Skeletal muscle tissue (tissue), 4 donors: ENCODE measurements around the gene IL20. TPM values are rescaled to one million over a fixed set of nuclear protein-coding genes. Genes with fewer than 3 reads are reported as not detected.

Experiments used
- H3K27ac ChIP-seq: one replicate; pipeline ENCODE4 v1.7.0; 2013; ENCODE audit warnings: mild to moderate bottlenecking, low read depth, low read length, inconsistent platforms
- H3K27me3 ChIP-seq, 3 donors: one replicate each; pipeline ENCODE4 v1.7.0; 2013; ENCODE audit warnings: low read length in 3 of 3; ENCODE audit not compliant: control insufficient read depth in 3 of 3, insufficient read depth in 3 of 3
- H3K36me3 ChIP-seq, 3 donors: one replicate each; pipeline ENCODE4 v1.7.0; 2013; ENCODE audit warnings: low read length in 3 of 3; ENCODE audit not compliant: control insufficient read depth in 3 of 3, insufficient read depth in 3 of 3
- H3K4me1 ChIP-seq, 3 donors: one replicate each; pipeline ENCODE4 v1.7.0; 2013; ENCODE audit warnings: low read length in 3 of 3, mild to moderate bottlenecking in 3 of 3; ENCODE audit not compliant: control insufficient read depth in 3 of 3, insufficient read depth in 3 of 3
- H3K4me3 ChIP-seq, 3 donors: one replicate each; pipeline ENCODE4 v1.7.0; 2013; ENCODE audit warnings: low read length in 3 of 3
- H3K9ac ChIP-seq, 3 donors: one replicate each; pipeline ENCODE4 v1.7.0; 2013; ENCODE audit warnings: low read length in 3 of 3, mild to moderate bottlenecking in 3 of 3, moderate library complexity in 2 of 3, low read depth in 1 of 3
- H3K9me3 ChIP-seq, 3 donors: one replicate each; pipeline ENCODE4 v1.7.0; 2013; ENCODE audit warnings: low read length in 3 of 3; ENCODE audit not compliant: control insufficient read depth in 3 of 3
- total RNA-seq: library from RNA; depleted of rRNA; stranded (reverse); fragments of >200 nt; gene quantifications from one replicate; pipeline ENCODE4 v1.2.3, GENCODE V29; 2014
- donor health status: Osteomylitis.

Gene IL20
- total RNA-seq, 1 donor from 2014 or later = not detected

GRCh38 chr1:206907304-206907991 is 42.0 kb downstream of the IL20 start:
- no peak overlapping the region for H3K4me3 ChIP-seq
- peaks cover 6 to 39% (median 19%) of the 10 kb centered on the region in 3 donors for H3K4me1 ChIP-seq
- H3K27me3 ChIP-seq = peaks cover 0 to 5% (median 0%) of the 10 kb centered on the region in 3 donors
- H3K9me3 ChIP-seq = no peaks in the 10 kb centered on the region
- H3K27ac ChIP-seq = no peak overlapping the region
- H3K36me3 ChIP-seq = no peaks in the 10 kb centered on the region
- no peak overlapping the region for H3K9ac ChIP-seq

- H3K27ac ChIP-seq = no peak overlapping the region
- H3K4me3 ChIP-seq = no peak overlapping the region
- peaks cover 0 to 9% (median 0%) of the 10 kb centered on the region in 3 donors for H3K27me3 ChIP-seq
- no peak overlapping the region for H3K9ac ChIP-seq
- H3K9me3 ChIP-seq = no peaks in the 10 kb centered on the region
- H3K36me3 ChIP-seq = no peaks in the 10 kb centered on the region
- H3K4me1 ChIP-seq = peaks cover 6 to 39% (median 19%) of the 10 kb centered on the region in 3 donors
Measured at GRCh38 chr1:206908038-206908437, 42.6 kb downstream of the IL20 start.

DNA sequence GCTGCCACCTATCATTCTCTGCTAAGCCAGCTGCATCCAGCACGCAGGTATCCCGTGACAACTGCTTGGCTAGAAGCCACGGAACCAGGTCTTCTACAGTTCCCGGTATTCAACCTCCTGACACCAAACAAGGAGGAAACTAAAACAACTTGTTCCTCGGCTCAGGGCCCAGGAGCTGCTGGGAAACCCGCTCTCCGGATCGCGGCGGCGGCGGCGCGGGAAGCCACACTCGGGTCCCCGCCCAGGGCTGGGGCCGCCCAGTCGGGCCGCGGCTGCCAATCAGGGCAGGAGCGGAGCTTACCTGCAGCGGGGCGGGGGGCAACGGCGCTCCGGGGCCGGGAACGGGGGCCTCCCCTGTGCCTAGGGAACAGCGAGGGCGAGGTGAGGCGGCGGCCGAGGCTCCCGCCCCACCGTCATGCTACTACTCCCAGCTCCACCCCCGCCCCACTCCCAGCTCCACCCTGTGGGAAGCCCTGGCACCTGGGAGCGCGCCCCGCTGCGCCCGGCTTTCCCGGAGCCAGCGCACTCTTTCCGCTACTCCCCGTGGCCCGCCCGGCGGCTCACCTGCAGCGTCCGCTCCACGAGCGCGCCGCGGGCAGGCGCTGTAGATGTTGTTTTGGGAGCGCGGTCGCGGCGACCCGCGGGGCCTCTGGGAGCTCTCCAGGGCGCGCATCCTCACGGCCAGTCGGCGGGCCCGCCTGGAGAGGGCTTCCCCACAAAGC is 43.9 kb downstream of the IL20 start:
- Histone ChIP-seq H3K4me3 (peak overlapping the region; percentile 50 to 68 (median 66)), H3K9me3 (no peaks in the 10 kb centered on the region), H3K4me1 (peaks cover 6 to 31% (median 19%) of the 10 kb centered on the region in 3 donors), H3K27ac (peak overlapping the region; percentile 23), H3K36me3 (no peaks in the 10 kb centered on the region), H3K27me3 (peaks cover 0 to 10% (median 0%) of the 10 kb centered on the region in 3 donors), H3K9ac (peak overlapping the region in 2 of 3 donors; percentile 58 to 70)

- no peaks in the 10 kb centered on the region for H3K36me3 ChIP-seq
- H3K4me1 ChIP-seq = peaks cover 6 to 26% (median 19%) of the 10 kb centered on the region in 3 donors
- peak overlapping the region; percentile 23 for H3K27ac ChIP-seq
- H3K27me3 ChIP-seq = peaks cover 0 to 10% (median 2%) of the 10 kb centered on the region in 3 donors
- peak overlapping the region; percentile 3 to 70 (median 58) for H3K9ac ChIP-seq
- H3K9me3 ChIP-seq = no peaks in the 10 kb centered on the region
- peak overlapping the region; percentile 50 to 68 (median 66) for H3K4me3 ChIP-seq
Measured at GRCh38 chr1:206909883-206910318, 44.5 kb downstream of the IL20 start.

GRCh38 chr1:206911064-206911663 is 45.7 kb downstream of the IL20 start:
- no peak overlapping the region for H3K4me3 ChIP-seq
- no peak overlapping the region for H3K27ac ChIP-seq
- H3K4me1 ChIP-seq = peaks cover 6 to 26% (median 19%) of the 10 kb centered on the region in 3 donors
- no peak overlapping the region for H3K9ac ChIP-seq
- H3K36me3 ChIP-seq = no peaks in the 10 kb centered on the region
- H3K27me3 ChIP-seq = peaks cover 2 to 14% (median 2%) of the 10 kb centered on the region in 3 donors
- H3K9me3 ChIP-seq = no peaks in the 10 kb centered on the region

- no peak overlapping the region for H3K4me3 ChIP-seq
- H3K4me1 ChIP-seq = peaks cover 6 to 21% (median 13%) of the 10 kb centered on the region in 3 donors
- H3K9me3 ChIP-seq = no peaks in the 10 kb centered on the region
- no peaks in the 10 kb centered on the region for H3K36me3 ChIP-seq
- no peak overlapping the region for H3K27ac ChIP-seq
- no peak overlapping the region for H3K9ac ChIP-seq
- peaks cover 4 to 14% (median 4%) of the 10 kb centered on the region in 3 donors for H3K27me3 ChIP-seq
Measured at GRCh38 chr1:206912445-206913095, 47.1 kb downstream of the IL20 start.

- no peaks in the 10 kb centered on the region for H3K36me3 ChIP-seq
- H3K27ac ChIP-seq = no peak overlapping the region
- H3K27me3 ChIP-seq = peaks cover 4 to 14% (median 4%) of the 10 kb centered on the region in 3 donors
- H3K4me1 ChIP-seq = peaks cover 6 to 19% (median 9%) of the 10 kb centered on the region in 3 donors
- no peak overlapping the region for H3K9ac ChIP-seq
- no peak overlapping the region for H3K4me3 ChIP-seq
- H3K9me3 ChIP-seq = no peaks in the 10 kb centered on the region
Measured at GRCh38 chr1:206913766-206914537, 48.5 kb downstream of the IL20 start.

GRCh38 chr1:206915030-206915735 is 49.8 kb downstream of the IL20 start:
- Histone ChIP-seq H3K9me3 (no peaks in the 10 kb centered on the region), H3K27ac (no peak overlapping the region), H3K4me1 (peaks cover under 1 to 10% (median under 1%) of the 10 kb centered on the region in 3 donors), H3K4me3 (no peak overlapping the region), H3K9ac (no peak overlapping the region), H3K36me3 (no peaks in the 10 kb centered on the region), H3K27me3 (peaks cover 4 to 9% (median 4%) of the 10 kb centered on the region in 3 donors)
